Testis (tissue), 2 donors: ENCODE data around the gene PSMA5.

ENCODE experiments used
- CTCF ChIP-seq, 3 experiments: fragments of 450-650 bp in 2 of 3; fragments of 200-600 bp in 1 of 3; sonication (generic) in 1 of 3; IDR thresholded peaks; one replicate each; pipeline ENCODE4 v1.5.1; 2016 to 2019; ENCODE audit warnings: antibody characterized with exemption in 3 of 3, mild to moderate bottlenecking in 2 of 3, moderate library complexity in 1 of 3
- POLR2A ChIP-seq: fragments of 450-650 bp; IDR thresholded peaks from one replicate; pipeline ENCODE4 v1.6.1; 2017; ENCODE audit warnings: antibody characterized with exemption, mild to moderate bottlenecking, moderate library complexity

- TF ChIP-seq CTCF (IDR thresholded peaks at IDR 0.05) (no peak), POLR2A (no peak)
These were observed 55.4 kb downstream of the PSMA5 start for GRCh38 chr1:109370712-109371340.
